K562 (cell line): ENCODE results near the gene GNG7. TPM values are rescaled to one million over a fixed set of nuclear protein-coding genes. Genes with fewer than 3 reads are reported as not detected.
A peak's percentile ranks its signal among the peaks of the same experiment; 100 is the strongest.
"Not testable (repeated sequence)": the region's sequence is repeated elsewhere in the genome, so short reads cannot be mapped to it uniquely, and the experiment has no call there.

Experiments used
- ATAC-seq: fragments of 200-7000 bp; cut with Tn5 transposase; 3 replicates; pipeline ENCODE4 v1.9.1; 2020; ENCODE audit warnings: moderate library complexity
- BruUV-seq: library from RNA; stranded (reverse); fragments of 400-500 nt; replicated peaks from 2 replicates; lab custom pipeline; 2021; lab: Mats Ljungman, UMichigan
- CTCF ChIA-PET: fragments of 300-600 bp; formaldehyde crosslinking; extraction: SDS; loops from one replicate; lab custom pipeline; 2021; ENCODE audit warnings: low intra/inter-chr PET ratio; lab: Yijun Ruan, JAX
- POLR2A ChIA-PET: fragments of 300-600, 350-650 bp; sonication (Branson Sonifier 250); formaldehyde crosslinking; extraction: SDS; loops from one replicate; lab custom pipeline; 2021; ENCODE audit warnings: antibody characterized with exemption, inconsistent platforms; lab: Yijun Ruan, JAX
- DNase-seq, 4 experiments: peaks; one replicate each; pipeline versions ENCODE4 v3.0.0 to v3.0.0-alpha.2; 2011 to 2018; ENCODE audit warnings: low spot score in 3 of 4, mixed read lengths in 3 of 4; ENCODE audit errors: extremely low read depth in 1 of 4
- FAIRE-seq: peaks from 2 replicates; lab custom pipeline; 2011; peaks lifted over from hg19 to GRCh38; lab: Jason Lieb, UNC
- H2AFZ ChIP-seq: 2 replicates; pipeline ENCODE4 v1.6.0; 2011; ENCODE audit warnings: low read depth, low read length, control low read depth, inconsistent platforms
- H3K27ac ChIP-seq: fragments of 200-600 bp; 3 replicates; pipeline ENCODE4 v1.8.0; 2011; ENCODE audit warnings: low read depth, mild to moderate bottlenecking, control low read depth, inconsistent platforms, low read length, moderate library complexity, mixed read lengths; ENCODE audit errors: extremely low read depth
- H3K27me3 ChIP-seq, 2 experiments: fragments of 300-600 bp in 1 of 2; 2 replicates in 1 of 2; 3 replicates in 1 of 2; pipeline versions ENCODE4 v1.6.0 to v1.8.0; 2011; ENCODE audit warnings: inconsistent platforms in 2 of 2, low read length in 2 of 2, mild to moderate bottlenecking in 1 of 2, mixed read lengths in 1 of 2, moderate library complexity in 1 of 2; ENCODE audit not compliant: control insufficient read depth in 2 of 2, insufficient read depth in 2 of 2
- H3K36me3 ChIP-seq: fragments of 300-600 bp; 3 replicates; pipeline ENCODE4 v1.8.0; 2011; ENCODE audit warnings: mild to moderate bottlenecking, low read length, inconsistent platforms; ENCODE audit not compliant: control insufficient read depth, insufficient read depth
- H3K4me1 ChIP-seq, 2 experiments: fragments of 200-600 bp in 1 of 2; replicated peaks in 1 of 2; 2 replicates in 1 of 2; 3 replicates in 1 of 2; pipeline versions ENCODE4 v1.5.1 to v1.8.0; 2011; ENCODE audit warnings: inconsistent platforms in 2 of 2, low read length in 2 of 2, mild to moderate bottlenecking in 1 of 2, mixed read lengths in 1 of 2, moderate library complexity in 1 of 2; ENCODE audit not compliant: control insufficient read depth in 2 of 2, insufficient read depth in 2 of 2
- H3K4me2 ChIP-seq: 2 replicates; pipeline ENCODE4 v1.6.1; 2011; ENCODE audit warnings: low read length, control low read depth, inconsistent platforms, mixed read lengths; ENCODE audit not compliant: insufficient read depth
- H3K4me3 ChIP-seq: fragments of 200-600 bp; sonication (generic), shearing (Covaris generic); 2 replicates; pipeline ENCODE4 v1.5.1; 2016; ENCODE audit warnings: control low read depth, inconsistent platforms
- H3K79me2 ChIP-seq: fragments of 200-600 bp; 3 replicates; pipeline ENCODE4 v1.8.0; 2011; ENCODE audit warnings: low read length, inconsistent platforms; ENCODE audit not compliant: control insufficient read depth, insufficient read depth
- H3K9ac ChIP-seq, 2 experiments: 2 replicates each; pipeline versions ENCODE4 v1.6.0 to v1.6.1; 2011; ENCODE audit warnings: low read depth in 2 of 2, low read length in 2 of 2, control low read depth in 1 of 2, inconsistent platforms in 1 of 2, mild to moderate bottlenecking in 1 of 2, mixed read lengths in 1 of 2; ENCODE audit not compliant: insufficient read depth in 1 of 2
- H3K9me1 ChIP-seq: one replicate; pipeline ENCODE4 v1.6.0; 2011; ENCODE audit warnings: inconsistent platforms, mild to moderate bottlenecking, low read length, moderate library complexity; ENCODE audit not compliant: control insufficient read depth, insufficient read depth
- H3K9me3 ChIP-seq: replicated peaks from 2 replicates; pipeline ENCODE4 v1.5.1; 2011; ENCODE audit warnings: low read depth, low read length, inconsistent platforms; ENCODE audit not compliant: control insufficient read depth, insufficient read depth
- H4K20me1 ChIP-seq: replicated peaks from 2 replicates; pipeline ENCODE4 v1.6.1; 2011; ENCODE audit warnings: low read length, inconsistent platforms, mixed read lengths; ENCODE audit not compliant: control insufficient read depth, insufficient read depth
- CREBBP ChIP-seq: IDR thresholded peaks from one replicate; pipeline ENCODE4 v1.6.1; 2012; ENCODE audit warnings: low read depth, mild to moderate bottlenecking, control low read depth, inconsistent platforms, low read length
- EGR1 ChIP-seq: fragments of 450-650 bp; conservative IDR thresholded peaks from 2 replicates; pipeline ENCODE4 v1.6.1; 2017; ENCODE audit warnings: mild to moderate bottlenecking
- ELF4 ChIP-seq: fragments of 450-650 bp; formaldehyde crosslinking; IDR thresholded peaks from 2 replicates; pipeline ENCODE4 v1.4.0; 2022; ENCODE audit warnings: missing genetic modification characterization
- HSF4 ChIP-seq: fragments of 250-450 bp; sonication (Bioruptor Pico); IDR thresholded peaks from 2 replicates; pipeline ENCODE4 v2.1.2; 2022; ENCODE audit warnings: mild to moderate bottlenecking, moderate library complexity, borderline replicate concordance
- KHSRP ChIP-seq: fragments of 450-650 bp; IDR thresholded peaks from 2 replicates; pipeline ENCODE4 v1.6.1; 2017
- MYC ChIP-seq, 2 experiments: fragments of 250-450 bp in 1 of 2; sonication (Bioruptor Pico) in 1 of 2; IDR thresholded peaks; 2 replicates each; pipeline versions ENCODE4 v1.5.1 to v1.6.1; 2012 to 2021; ENCODE audit warnings: low read depth in 2 of 2, borderline replicate concordance in 1 of 2, improper control_type of control experiment in 1 of 2, low read length in 1 of 2, mild to moderate bottlenecking in 1 of 2, moderate library complexity in 1 of 2
- NR1H2 ChIP-seq: sonication (generic); formaldehyde crosslinking; IDR thresholded peaks from 2 replicates; pipeline ENCODE4 v1.4.0; 2020; ENCODE audit warnings: mild to moderate bottlenecking, missing genetic modification reagents
- OTX1 ChIP-seq: fragments of 450-650 bp; formaldehyde crosslinking; IDR thresholded peaks from 2 replicates; pipeline ENCODE4 v1.4.0; 2022; ENCODE audit warnings: mild to moderate bottlenecking
- RBM15 ChIP-seq: fragments of 200-400 bp; formaldehyde crosslinking; IDR thresholded peaks from 2 replicates; pipeline ENCODE4 v1.6.1; 2018; ENCODE audit warnings: mild to moderate bottlenecking, low read length, moderate library complexity; ENCODE audit not compliant: insufficient read depth
- RNF2 ChIP-seq: sonication (generic); IDR thresholded peaks from 2 replicates; pipeline ENCODE4 v1.6.1; 2016
- SP1 ChIP-seq: sonication (generic); formaldehyde crosslinking; IDR thresholded peaks from 2 replicates; pipeline ENCODE4 v1.8.1; 2022; ENCODE audit warnings: mild to moderate bottlenecking, missing genetic modification reagents
- TRIM24 ChIP-seq, 2 experiments: fragments of 450-650 bp; IDR thresholded peaks; 2 replicates each; pipeline ENCODE4 v1.6.1; 2016
- ZBTB17 ChIP-seq: fragments of 450-650 bp; formaldehyde crosslinking; IDR thresholded peaks from 2 replicates; pipeline ENCODE4 v1.4.0; 2020; ENCODE audit warnings: mild to moderate bottlenecking
- ZSCAN29 ChIP-seq: fragments of 450-650 bp; IDR thresholded peaks from 2 replicates; pipeline ENCODE4 v1.6.1; 2017
- WGBS: fragments of 100-300 bp; shearing (Covaris generic); methylation state at CpG from one replicate; pipeline ENCODE4 v1.1.6; 2016; ENCODE audit warnings: low coverage, mixed read lengths; ENCODE audit not compliant: insufficient coverage; ENCODE audit errors: missing lambda C conversion rate; 5-methylcytosine and 5-hydroxymethylcytosine counted together
- in situ Hi-C: fragments of 300-500 bp; cut with MboI; formaldehyde crosslinking; loops from 4 replicates; pipeline ENCODE4 v1.15.0; 2018; ENCODE audit warnings: inconsistent platforms, mixed read lengths
- intact Hi-C: fragments of 100-400 bp; cut with micrococcal nuclease; formaldehyde crosslinking; loops from 2 replicates; pipeline ENCODE4 v1.14.2; 2022
- polyA plus RNA-seq, 8 experiments: library from polyadenylated mRNA; depleted of rRNA in 4 of 8; stranded (reverse) in 5 of 8; unstranded in 3 of 8; fragments of >200 nt; fragmentation: Nextera tagmentation in 2 of 8; fragmentation: Illumina TruSeq in 1 of 8; extraction: Ambion mirVana in 2 of 8; extraction: Trizol in 1 of 8; gene quantifications; 2 replicates each; pipeline versions ENCODE4 v1.2.1 to v1.2.3, GENCODE V29; 2011 to 2014; ENCODE audit warnings: inconsistent platforms in 1 of 8, missing spikeins in 1 of 8
- total RNA-seq, 7 experiments: library from RNA; depleted of rRNA in 6 of 7; stranded (reverse); fragments of >200 nt in 6 of 7; fragmentation: Illumina TruSeq in 2 of 7; extraction: Trizol in 2 of 7; gene quantifications; 2 replicates each; pipeline versions ENCODE4 v1.2.1 to v1.2.3, GENCODE V29; 2011 to 2021; ENCODE audit warnings: low replicate concordance in 1 of 7
- TF ChIP-seq, protein P1 (sequence below), 2 experiments: IDR thresholded peaks; 2 replicates each; pipeline ENCODE4 v1.6.1; 2011; ENCODE audit warnings: borderline replicate concordance in 1 of 2, control low read depth in 1 of 2, low read depth in 1 of 2, low read length in 1 of 2, mild to moderate bottlenecking in 1 of 2, mixed read lengths in 1 of 2, moderate library complexity in 1 of 2; ENCODE audit not compliant: insufficient read depth in 1 of 2, insufficient read length in 1 of 2, poor library complexity in 1 of 2, severe bottlenecking in 1 of 2; ENCODE audit errors: extremely low read depth in 1 of 2

The GNG7 gene
- total and polyA plus RNA-seq, 9 of the 15 experiments (the other 6 are each of a cell fraction or from before 2014, with no cell fraction given), result 0.01 to 0.20 (median 0.06) TPM; not detected in 1

DNA sequence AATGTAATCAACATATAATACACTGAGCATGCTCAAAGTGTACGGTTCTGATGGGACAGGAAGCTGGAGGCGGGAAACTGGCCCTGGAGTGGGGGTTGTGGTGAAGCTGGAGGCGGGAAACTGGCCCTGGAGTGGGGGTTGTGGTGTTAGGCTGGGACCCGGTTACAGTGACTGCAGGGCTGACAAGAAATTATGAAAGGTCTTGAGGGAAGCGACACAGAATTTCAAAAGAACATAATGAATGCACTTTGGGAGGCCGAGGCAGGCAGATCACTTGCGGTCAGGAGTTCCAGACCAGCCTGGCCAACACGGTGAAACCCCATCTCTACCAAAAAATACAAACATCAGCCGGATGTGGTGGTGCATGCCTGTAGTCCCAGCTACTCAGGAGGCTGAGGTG lies 164.9 kb downstream of the GNG7 start:
- in situ Hi-C loops, H3K9ac ChIP-seq, H3K27ac ChIP-seq, H3K36me3 ChIP-seq, H3K4me3 ChIP-seq, DNase-seq, H3K4me2 ChIP-seq, H3K9me3 ChIP-seq, H3K4me1 ChIP-seq, H2AFZ ChIP-seq, ATAC-seq, H4K20me1 ChIP-seq: not testable (repeated sequence)
- 41% methylated on average over 9 of the region's 9 CpGs for WGBS
- TF ChIP-seq EGR1 (peak; percentile 24; the same call in 1 of the 2 replicates), TRIM24 (IDR thresholded peaks at IDR 0.05) (peak; percentile 47 to 61; a peak in 3 of 4 replicates)
- TF ChIP-seq, protein P1, sequence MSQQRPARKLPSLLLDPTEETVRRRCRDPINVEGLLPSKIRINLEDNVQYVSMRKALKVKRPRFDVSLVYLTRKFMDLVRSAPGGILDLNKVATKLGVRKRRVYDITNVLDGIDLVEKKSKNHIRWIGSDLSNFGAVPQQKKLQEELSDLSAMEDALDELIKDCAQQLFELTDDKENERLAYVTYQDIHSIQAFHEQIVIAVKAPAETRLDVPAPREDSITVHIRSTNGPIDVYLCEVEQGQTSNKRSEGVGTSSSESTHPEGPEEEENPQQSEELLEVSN (IDR thresholded peaks at IDR 0.05; ENCODE audit: borderline replicate concordance in 1 of 2, extremely low read depth in 1 of 2, insufficient read depth in 1 of 2, insufficient read length in 1 of 2, low read depth in 1 of 2, low read length in 1 of 2, poor library complexity in 1 of 2, severe bottlenecking in 1 of 2), result peak in 1 of 2 experiments; percentile 44
- TF ChIP-seq, all 486 proteins: peak for 3; not testable (repeated sequence) for 483
- H3K27me3 ChIP-seq, CTCF ChIA-PET, H3K9me1 ChIP-seq, H3K79me2 ChIP-seq, FAIRE-seq, BruUV-seq, intact Hi-C loops: not testable (repeated sequence)
- POLR2A ChIA-PET, result interaction anchor here (1.9 kb wide), 1 partner anchor 61 kb away, joined by 7 read pairs; the partner anchor contains the start of gene GADD45B

GRCh38 chr19:2536461-2536860 lies 166.0 kb downstream of the GNG7 start:
- in situ Hi-C loops (no loop called here), intact Hi-C loops (no loop called here)
- no peak for FAIRE-seq
- no peaks in the 10 kb centered on the region for H3K36me3 ChIP-seq
- H3K4me1 ChIP-seq, result peaks cover 7 to 9% of the 10 kb centered on the region in 2 experiments; a peak in 4 of 5 replicates
- WGBS, result 48% methylated on average over 8 of the region's 12 CpGs
- no peaks in the 10 kb centered on the region; a peak in 1 of 5 replicates for H3K27me3 ChIP-seq
- H3K9ac ChIP-seq, result 0 out of 4 replicates have a peak overlapping the region, but pooled peaks of 1 of the 2 experiments have one; percentile 50
- no TSS peak for BruUV-seq
- H3K27ac ChIP-seq, result no peak overlapping the region
- TF ChIP-seq RNF2 (no peak), MYC (IDR thresholded peaks at IDR 0.05; ENCODE audit: low read depth, low read length) (no peak), MYC (CRISPR knock-in tag; IDR thresholded peaks at IDR 0.05; ENCODE audit: borderline replicate concordance, low read depth) (no peak), ELF4 (no peak), HSF4 (CRISPR knock-in tag) (no peak), CREBBP (no peak), ZSCAN29 (no peak), SP1 (CRISPR knock-in tag) (no peak), RBM15 (no peak), ZBTB17 (CRISPR knock-in tag) (no peak), NR1H2 (CRISPR knock-in tag) (no peak), OTX1 (no peak), KHSRP (no peak)
- ATAC-seq, result no peak
- no peaks in the 10 kb centered on the region for H4K20me1 ChIP-seq
- no peaks in the 10 kb centered on the region for H3K79me2 ChIP-seq
- no peak overlapping the region for H2AFZ ChIP-seq
- H3K4me2 ChIP-seq, result no peak overlapping the region
- H3K9me1 ChIP-seq, result no peaks in the 10 kb centered on the region
- no peak for DNase-seq
- H3K4me3 ChIP-seq, result no peak overlapping the region
- ChIA-PET CTCF (no interaction called here), POLR2A (interaction anchor here (0.6 to 1.9 kb wide), 2 partner anchors 16 to 60 kb away, joined by 3 to 7 read pairs; partner anchors contain the start of gene GADD45B)
- H3K9me3 ChIP-seq, result no peaks in the 10 kb centered on the region
